C4-2B (cell line): Measurements from ENCODE around the gene SLC25A34.
"Not testable (repeated sequence)": the region's sequence is repeated elsewhere in the genome, so short reads cannot be mapped to it uniquely, and the experiment has no call there.

Source experiments
- ZFX ChIP-seq: fragments of 450-650 bp; IDR thresholded peaks from 2 replicates; pipeline ENCODE4 v1.6.1; 2017
- TF ChIP-seq, protein P1 (sequence below): fragments of 450-650 bp; conservative IDR thresholded peaks from 2 replicates; pipeline ENCODE4 v1.5.1; 2017; ENCODE audit warnings: mild to moderate bottlenecking

DNA sequence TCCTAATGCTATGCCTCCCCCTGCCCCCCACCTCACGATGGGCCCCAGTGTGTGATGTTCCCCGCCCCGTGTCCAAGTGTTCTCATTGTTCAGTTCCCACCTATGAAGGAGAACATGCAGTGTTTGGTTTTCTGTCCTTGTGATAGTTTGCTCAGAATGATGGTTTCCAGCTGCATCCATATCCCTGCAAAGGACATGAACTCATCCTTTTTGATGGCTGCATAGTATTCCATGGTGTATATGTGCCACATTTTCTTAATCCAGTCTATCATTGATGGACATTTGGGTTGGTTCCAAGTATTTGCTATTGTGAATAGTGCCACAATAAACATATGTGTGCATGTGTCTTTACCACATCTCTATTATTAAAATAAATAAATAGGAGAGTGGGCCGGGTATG is 36.7 kb upstream of the SLC25A34 start:
- TF ChIP-seq, protein P1, sequence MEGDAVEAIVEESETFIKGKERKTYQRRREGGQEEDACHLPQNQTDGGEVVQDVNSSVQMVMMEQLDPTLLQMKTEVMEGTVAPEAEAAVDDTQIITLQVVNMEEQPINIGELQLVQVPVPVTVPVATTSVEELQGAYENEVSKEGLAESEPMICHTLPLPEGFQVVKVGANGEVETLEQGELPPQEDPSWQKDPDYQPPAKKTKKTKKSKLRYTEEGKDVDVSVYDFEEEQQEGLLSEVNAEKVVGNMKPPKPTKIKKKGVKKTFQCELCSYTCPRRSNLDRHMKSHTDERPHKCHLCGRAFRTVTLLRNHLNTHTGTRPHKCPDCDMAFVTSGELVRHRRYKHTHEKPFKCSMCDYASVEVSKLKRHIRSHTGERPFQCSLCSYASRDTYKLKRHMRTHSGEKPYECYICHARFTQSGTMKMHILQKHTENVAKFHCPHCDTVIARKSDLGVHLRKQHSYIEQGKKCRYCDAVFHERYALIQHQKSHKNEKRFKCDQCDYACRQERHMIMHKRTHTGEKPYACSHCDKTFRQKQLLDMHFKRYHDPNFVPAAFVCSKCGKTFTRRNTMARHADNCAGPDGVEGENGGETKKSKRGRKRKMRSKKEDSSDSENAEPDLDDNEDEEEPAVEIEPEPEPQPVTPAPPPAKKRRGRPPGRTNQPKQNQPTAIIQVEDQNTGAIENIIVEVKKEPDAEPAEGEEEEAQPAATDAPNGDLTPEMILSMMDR = not testable (repeated sequence)
- not testable (repeated sequence) for TF ChIP-seq ZFX
